GM19395 (cell line): Measurements from ENCODE around the gene MME.
"Not testable (repeated sequence)": the region's sequence is repeated elsewhere in the genome, so short reads cannot be mapped to it uniquely, and the experiment has no call there.

Experiments used
- ATAC-seq: cut with Tn5 transposase; IDR thresholded peaks from one replicate; pipeline ENCODE4 v1.9.1; 2021; ENCODE audit warnings: mild to moderate bottlenecking, moderate library complexity; ENCODE audit not compliant: unreplicated experiment

Gene MME

DNA sequence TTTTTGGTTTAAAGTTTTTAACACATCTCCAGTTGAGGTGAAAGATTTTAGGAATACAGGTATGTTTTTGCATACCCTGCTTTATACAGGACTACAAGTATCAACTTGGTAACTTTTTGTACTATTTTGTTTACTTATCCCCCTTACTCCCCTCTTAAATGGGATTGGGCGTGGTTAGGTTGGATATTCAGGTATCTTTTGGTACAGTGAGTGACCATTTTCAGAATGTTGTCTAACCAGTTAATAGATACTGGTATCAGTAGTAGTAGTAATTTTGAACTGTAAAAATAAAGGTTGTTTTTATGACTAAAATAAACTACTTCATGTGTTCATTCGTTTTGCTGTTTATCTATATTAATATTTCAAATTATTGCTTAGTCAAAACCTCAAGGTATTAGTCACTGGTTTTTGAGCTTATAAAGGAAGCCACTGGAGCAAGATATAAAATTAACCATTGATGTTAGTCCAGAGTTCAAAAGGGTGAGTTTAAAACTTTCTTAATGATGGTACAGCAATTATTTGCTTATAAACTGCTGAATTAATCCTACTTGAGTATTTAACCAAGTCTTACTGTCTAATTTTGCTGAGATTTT is 3.3 kb downstream of the MME start:
- no peak for ATAC-seq

DNA sequence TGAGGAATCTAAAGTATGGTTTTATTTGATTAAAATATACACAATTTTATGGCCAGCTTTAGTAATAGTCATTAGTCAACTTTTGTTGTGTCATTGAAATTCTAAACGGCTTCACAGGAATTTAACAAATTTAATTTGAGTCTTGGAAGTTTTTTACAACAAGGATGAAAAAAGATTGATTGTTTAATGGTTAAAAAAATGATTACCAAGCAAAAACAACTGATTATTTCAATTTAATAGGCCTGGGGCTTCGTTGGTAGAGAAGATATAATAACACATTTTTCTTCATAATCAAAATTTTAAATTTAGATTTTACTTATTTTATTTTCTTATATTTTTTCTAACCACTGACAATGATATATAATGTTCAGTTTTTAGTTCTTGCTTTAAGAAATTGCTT is 4.4 kb downstream of the MME start:
- no peak for ATAC-seq

DNA sequence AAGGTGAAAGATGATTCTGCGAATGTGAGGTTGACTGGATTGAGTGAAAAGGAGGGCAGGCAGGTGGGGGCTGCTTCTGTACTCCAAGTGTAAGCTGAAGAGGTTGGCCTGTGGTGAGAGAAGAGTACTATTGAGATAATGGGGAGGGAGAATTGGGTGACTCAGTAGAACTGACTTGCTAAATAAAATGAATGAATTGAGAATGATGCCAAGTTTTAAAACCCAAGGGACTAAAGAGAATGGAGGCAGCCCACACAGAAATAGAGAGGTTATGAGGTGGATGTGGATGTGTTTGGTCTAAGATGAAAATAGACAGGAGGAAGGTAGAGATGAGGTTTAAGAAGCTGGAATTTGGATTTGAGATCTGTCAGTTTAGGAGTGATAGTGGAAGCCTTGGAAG is 5.9 kb downstream of the MME start:
- ATAC-seq = no peak

DNA sequence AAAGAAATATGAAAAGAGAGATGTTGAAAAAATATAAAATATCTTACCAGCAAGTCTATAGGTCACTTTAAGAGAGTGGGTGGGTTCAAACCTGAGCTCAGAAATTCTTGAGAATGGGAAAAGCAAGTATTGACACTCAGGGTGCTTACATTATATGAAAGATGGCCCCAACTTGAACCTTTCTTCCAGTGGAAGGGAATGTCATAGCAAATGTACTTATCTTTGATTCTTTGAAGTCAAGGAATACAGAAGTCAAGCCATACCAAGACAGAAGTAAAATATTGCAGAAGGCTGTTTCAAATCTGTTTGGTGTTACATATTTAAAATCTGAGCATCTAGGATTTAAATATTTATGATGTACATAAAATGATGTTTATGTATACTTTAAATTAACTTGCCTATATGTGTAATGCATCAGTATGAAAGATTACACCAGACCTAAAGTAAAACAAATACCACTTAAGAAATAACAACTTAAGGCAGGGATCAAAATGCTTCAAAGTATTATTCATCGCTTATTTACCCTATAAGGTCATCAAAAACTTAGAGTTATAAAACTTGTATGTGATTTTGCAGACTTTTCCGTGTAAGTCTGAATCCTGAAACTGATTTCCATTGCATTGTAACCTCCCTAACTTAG is 8.7 kb downstream of the MME start:
- no peak for ATAC-seq

DNA sequence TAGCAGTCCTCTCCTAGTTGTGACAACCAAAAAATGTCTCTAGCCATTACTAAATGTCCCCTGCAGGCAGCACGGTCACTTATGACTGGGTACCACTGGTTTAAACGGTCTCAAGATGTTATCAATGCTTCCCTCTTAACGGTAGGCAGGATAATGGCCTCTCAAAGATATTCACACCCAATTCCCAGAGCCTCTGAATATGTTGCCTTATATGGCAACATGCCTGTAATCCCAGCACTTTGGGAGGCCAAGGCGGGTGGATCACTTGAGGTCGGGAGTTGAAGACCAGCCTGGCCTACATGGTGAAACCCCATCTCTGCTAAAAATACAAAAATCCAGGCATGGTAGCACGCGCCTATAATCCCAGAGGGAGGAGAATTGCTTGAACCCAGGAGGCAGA is 9.4 kb downstream of the MME start:
- no peak for ATAC-seq

DNA sequence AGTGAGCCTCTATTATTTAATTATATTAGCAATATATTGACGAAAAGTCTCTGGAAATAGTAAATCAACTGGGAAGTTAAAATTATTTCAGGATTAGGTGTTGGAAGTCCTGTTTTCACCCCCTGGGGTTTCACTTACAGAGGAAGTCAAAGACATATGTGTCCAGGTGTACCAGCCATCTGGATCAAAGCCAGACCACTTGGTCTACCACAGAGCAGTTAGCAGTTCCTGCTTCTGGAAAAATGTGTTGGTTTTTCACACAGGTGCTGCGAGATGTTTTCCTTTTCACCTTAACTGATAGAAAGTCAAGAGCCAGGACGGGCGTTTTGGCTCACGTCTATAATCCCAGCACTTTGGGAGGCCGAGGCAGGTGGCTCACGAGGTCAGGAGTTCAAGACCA is 13.1 kb downstream of the MME start:
- ATAC-seq = no peak

DNA sequence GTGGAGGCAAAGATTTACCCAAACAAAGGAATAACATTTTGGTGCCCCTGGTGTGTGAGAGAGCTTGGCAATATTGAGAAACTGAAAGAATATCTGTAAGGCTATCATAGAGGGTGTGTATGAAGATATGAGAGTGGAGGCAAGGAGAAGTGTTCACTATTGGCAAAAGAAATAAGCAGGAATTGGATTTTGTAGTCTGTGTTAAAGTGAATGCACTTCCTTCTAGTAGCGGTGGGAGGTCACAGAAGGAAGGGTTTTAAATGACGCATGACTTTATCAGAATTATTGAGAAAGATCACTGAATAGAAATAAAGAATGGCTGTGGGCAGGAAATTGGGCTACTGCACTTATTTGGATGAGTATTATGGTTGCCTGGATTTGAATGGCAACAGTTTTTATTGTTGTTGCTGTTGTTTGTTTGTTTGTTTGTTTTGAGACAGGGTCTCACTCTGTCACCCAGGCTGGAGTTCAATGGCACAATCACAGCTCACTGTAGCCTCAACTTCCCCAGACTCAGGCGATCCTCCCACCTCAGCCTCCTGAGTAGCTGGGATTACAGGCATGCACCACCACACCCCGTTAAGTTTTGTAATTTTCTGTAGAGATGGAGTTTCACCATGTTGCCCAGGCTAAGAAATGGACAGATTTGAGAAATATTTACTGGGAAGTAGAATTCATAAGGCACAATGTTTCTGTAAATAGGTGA is 16.3 kb downstream of the MME start:
- ATAC-seq = no peak

DNA sequence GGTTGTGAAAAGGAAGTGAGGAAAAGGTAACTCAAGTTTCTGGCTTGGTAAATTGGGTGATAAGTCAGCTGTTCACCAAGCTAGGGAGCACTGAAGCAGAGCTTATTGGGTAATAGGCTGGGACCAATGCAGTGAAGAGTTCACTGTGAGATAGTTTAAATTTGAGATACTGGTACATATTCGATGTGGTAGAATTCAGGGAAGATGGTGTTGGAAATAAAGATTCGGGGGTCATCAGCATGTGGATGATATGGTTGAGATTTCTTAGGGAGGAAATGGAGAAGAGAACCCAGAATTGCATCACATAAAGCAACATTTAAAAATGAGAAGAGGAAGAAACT is 16.9 kb downstream of the MME start:
- no peak for ATAC-seq

DNA sequence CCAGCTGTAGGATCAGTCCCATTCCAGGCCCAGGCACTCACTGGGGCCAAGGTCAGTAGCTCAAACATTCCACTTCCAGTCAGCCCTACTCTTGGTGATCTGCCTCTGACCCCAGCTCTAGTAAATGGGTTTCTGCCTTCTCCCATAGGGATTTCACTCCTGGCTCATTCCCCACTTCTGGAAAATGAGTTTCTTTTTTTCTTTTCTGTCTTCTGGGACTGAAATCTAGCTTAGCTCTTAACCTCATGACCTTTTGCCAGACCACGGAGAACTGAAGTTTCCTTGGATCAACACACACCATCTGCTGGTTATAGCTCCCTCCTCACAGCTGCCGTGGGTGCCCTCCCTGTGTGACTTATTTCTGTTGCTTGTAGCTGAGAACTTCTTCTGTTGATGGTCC is 21.3 kb downstream of the MME start:
- ATAC-seq = no peak

DNA sequence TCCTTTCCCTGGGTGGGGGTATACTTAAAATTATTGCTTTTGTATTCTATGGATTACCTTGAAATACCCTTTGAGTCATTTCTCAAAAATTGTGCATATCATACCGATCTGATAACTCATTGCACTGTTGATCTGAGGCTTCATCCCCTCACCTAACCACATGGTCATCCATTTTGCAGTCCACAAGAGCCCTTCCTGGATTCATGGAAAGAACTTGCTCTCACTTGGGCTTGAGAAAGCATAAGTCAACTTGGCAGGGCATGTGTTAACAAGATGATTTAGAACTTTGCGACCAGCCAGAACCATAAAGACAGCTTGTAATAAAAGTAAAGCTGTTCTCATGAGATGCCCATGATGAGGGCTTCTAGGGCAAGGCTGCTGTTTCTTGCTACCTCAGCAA is 22.2 kb downstream of the MME start:
- ATAC-seq = no peak

DNA sequence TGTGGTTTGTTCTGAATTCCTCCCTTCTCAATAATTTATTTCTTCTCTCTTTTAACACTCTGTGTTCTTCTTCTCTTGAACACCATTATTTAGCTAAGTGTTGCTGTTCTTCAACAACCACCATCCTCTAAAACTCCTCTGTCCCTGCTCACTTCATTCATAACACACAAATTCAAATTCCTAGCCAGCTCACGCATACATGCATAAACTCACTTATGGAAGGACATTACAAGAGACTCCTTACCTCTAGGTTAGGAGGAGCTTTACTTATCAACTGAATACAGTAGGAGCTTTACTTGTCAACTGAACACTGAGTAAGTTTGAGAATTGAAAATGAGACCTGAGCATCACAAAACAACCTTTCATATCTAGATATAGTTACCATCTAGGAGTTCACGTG is 23.6 kb downstream of the MME start:
- no peak for ATAC-seq

DNA sequence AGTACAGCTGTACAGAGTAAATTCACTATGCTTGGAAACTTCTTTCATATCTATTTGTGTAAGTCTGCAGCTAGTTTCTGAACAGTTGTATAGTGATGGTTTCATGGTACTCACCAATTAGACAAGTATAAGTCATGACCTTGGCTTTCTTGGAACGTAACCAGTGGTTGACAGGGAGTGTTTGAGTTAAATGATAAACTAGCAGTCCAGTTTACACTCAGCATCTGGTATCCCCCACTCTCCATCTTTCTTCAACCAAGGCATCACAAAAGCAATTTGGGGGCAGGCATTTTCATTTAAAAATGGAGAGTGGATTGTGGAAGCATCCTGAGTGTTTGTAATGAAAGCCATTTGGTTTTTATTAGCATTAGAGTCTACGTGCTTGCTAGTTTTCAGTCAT is 26.0 kb downstream of the MME start:
- no peak for ATAC-seq

DNA sequence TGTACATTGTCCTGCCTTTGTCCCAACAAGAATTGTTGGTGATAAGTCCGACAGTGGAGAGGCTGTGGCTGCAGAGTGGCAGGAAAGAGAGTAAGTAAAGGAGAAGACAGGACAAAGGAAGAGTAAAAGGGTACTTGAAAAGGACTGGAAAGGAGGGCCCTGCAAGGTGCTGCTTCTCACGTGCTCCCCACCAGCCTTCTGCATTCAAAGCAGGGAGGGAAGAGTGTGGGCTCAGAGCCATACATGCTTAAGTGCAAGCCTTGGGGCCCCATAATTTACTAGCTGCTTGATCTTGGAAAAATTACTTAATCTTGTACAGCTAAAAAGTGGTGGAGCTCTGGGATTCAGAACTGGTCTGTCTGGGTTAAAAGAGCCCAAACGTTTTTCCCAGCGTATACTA is 29.9 kb downstream of the MME start:
- no peak for ATAC-seq

DNA sequence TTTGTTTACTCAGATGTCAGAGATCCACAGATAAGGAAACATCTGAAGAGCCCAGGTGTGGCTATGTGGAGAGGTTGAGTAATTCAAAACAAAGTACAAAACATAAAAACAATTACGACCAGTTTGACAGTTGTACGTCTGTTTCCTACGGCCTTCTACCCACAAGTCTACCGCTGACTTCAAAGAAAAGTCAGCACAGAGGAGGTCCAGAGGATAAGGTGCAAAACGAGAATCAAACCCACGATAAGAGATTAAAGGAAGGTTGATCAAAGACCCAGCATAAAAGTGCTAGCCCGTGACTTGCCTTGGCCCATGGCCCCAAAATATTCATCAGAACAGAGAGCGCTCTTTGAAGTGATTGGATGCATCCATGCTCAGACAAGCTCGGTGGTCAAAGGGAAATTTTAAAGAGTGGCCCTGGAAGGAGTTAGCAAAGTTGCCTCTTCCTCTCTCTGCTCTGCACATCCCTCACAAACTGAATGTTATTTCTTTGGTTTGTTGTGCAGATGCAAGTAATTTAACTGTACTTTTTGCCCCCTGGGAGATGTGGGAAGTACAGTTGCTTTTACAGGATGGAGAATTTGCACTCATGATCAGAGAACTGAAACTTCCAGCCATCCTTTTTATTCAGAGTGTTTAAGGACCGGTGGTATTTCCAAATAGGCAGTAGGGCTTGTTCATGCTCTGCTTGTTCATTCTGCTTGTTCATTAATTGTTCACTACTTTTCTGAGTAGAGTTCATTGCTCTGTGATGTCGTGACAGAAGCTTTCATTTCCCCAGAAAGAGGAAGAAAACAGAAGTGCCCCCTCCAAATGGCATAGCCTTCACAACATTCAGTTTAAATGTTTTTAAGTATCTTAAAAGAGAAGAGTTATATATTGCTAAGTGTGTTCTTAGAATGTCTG is 31.1 kb downstream of the MME start:
- no peak for ATAC-seq

DNA sequence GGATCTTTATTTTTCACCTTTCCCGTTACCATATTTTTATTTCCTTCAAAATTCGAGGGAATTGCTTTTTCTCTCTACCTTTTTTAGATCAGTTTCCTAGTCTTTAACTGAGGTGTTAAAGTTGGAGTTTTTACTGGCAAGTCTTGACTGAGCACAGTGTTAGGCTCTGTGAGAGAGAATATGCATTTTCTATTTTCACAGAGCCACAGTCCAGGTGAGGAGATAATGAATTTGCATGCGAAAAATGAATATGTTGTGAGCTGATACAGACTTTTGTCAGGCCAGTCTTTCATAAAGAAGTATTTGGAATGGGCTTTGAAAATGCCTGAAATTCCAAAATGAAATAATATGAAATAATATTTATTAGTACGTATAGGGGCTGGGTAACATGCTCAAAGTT is 31.9 kb downstream of the MME start:
- no peak for ATAC-seq

DNA sequence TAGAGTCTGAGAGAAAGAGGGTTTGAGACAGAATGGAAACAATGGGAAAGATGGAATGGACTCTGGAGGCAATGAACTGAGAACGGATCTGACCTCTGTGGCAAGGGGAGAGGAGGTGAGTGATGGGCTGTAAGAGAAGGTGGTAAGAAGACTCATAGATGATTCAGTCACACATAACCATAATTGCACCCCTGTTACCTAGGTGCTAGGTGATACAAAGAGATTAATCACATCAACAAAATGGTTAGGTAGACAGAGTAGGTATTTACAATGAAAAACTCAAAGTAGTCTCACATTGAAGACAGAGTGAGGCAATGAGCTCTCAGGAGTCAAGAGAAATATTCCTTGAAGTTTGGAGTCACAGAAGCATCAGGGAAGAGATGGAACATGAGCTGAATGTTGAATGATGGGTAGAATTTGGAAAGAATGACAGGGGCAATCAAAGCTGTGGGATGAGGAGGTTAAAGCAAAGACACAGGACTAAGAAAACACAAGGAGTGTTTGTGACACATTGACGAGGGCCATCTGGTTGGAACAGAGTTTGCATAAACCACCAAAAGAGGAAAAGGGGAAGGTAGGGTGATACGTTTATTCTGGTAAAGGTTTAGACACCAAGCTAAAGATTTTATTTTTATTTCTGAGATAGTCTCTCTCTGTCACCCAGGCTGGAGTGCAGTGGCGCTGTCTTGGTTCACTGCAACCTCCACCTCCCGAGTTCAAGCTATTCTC is 32.7 kb downstream of the MME start:
- no peak for ATAC-seq

DNA sequence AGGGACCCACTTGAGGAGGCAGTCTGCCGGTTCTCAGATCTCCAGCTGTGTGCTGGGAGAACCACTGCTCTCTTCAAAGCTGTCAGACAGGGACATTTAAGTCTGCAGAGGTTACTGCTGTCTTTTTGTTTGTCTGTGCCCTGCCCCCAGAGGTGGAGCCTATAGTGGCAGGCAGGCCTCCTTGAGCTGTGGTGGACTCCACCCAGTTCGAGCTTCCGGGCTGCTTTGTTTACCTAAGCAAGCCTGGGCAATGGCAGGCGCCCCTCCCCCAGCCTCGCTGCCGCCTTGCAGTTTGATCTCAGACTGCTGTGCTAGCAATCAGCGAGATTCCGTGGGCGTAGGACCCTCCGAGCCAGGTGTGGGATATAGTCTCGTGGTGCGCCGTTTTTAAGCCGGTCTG is 44.6 kb downstream of the MME start:
- not testable (repeated sequence) for ATAC-seq

DNA sequence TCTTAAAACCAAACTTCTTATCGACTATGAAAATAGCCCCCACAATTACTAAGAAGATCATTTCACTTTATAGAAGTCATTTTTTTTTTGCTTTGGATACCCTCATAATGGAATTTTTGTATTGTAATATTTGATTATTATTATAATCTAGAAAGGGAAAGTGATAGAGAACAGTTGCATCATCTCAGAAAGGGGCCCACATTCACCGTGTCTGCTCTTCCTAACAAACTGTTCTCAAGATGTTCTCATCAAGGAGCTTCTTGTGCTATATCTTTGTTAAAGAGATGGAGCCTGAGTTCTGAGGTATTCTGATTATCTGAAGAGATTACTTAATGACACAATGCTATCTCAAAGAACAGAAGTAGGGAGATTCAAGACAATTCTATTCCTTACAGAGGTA is 49.3 kb downstream of the MME start:
- ATAC-seq = no peak

DNA sequence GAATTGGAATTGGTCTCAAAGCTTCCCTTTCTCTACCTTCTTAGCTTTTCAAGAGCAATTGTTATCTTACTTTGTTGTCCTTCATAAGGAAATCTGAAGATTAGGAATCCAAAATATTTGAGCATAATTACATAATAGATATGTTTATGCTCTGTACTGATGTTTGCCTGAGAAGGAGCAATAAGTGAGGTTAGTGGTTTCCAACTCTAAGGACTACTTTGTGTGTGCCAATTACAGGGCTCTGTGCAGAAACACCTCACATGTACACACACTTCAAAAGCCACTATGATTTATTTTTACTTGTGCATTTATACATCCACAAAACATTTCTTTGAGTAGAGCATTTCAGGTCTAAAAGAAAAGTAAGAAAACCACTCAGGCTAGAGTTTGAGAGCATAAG is 49.9 kb downstream of the MME start:
- no peak for ATAC-seq

DNA sequence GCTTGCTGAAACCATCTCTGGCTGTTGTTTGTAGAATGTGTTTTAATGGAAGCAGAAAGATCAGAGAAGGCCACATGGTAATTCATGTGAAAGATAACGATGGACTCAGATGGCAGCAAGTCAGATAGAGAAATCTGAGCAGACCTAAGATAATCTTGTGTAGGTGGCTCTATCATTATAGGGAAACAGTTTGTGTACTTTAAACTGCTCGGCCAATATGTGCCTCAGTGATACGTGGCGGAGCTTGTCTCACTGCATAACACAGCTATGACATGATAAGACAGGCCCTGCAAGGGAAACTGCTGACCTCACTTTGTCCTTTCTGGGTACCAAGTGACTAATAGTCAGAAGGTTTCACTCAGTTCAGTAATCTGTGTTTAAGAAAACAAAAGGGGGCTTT is 51.0 kb downstream of the MME start:
- peak; percentile 77 for ATAC-seq

DNA sequence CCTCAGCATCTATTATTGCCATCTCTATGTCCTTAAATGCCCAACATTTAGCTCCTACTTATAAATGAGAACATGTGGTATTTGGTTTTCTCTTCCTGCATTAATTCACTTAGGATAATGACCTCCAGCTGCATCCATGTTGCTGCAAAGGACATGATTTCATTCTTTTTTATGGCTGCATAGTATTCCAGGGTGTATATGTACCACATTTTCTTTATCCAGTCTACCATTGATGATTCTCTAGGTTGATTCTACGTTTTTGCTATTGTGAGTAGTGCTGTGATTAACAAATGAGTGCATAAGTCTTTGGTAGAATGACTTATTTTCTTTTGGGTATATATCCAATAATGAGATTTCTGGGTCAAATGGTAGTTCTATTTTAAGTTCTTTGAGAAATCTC is 54.2 kb downstream of the MME start:
- ATAC-seq = not testable (repeated sequence)
